Neural crest cell (in vitro differentiated cells): ENCODE measurements around the gene MASTL. TPM values are rescaled to one million over a fixed set of nuclear protein-coding genes. Genes with fewer than 3 reads are reported as not detected.

Source experiments
- DNase-seq: peaks from one replicate; pipeline ENCODE4 v3.0.0; 2021; ENCODE audit warnings: low read depth, mixed read lengths, low spot score
- H3K27ac Mint-ChIP-seq: one replicate; pipeline ENCODE4 v1.8.0; 2021; ENCODE audit warnings: mild to moderate bottlenecking, mixed read lengths; ENCODE audit not compliant: unreplicated experiment
- H3K27me3 Mint-ChIP-seq: 2 replicates; pipeline ENCODE4 v1.8.0; 2021; ENCODE audit warnings: low read depth, mild to moderate bottlenecking, mixed read lengths
- H3K36me3 Mint-ChIP-seq: 2 replicates; pipeline ENCODE4 v1.8.0; 2021; ENCODE audit warnings: low read depth, mild to moderate bottlenecking, mixed read lengths
- H3K4me1 Mint-ChIP-seq: 2 replicates; pipeline ENCODE4 v1.8.0; 2021; ENCODE audit warnings: mixed read lengths
- H3K4me3 Mint-ChIP-seq: one replicate; pipeline ENCODE4 v1.8.0; 2021; ENCODE audit warnings: mild to moderate bottlenecking, mixed read lengths
- H3K9me3 Mint-ChIP-seq: 2 replicates; pipeline ENCODE4 v1.8.0; 2021; ENCODE audit warnings: mixed read lengths
- total RNA-seq: library from RNA; stranded (reverse); gene quantifications from 2 replicates; pipeline ENCODE4 v1.2.1, GENCODE V29; 2021
- TF ChIP-seq, protein P1 (sequence below): fragments of 200-600 bp; sonication (generic); conservative IDR thresholded peaks from 2 replicates; pipeline ENCODE4 v1.5.0; 2021; ENCODE audit warnings: antibody characterized with exemption, mild to moderate bottlenecking

Gene MASTL
- total RNA-seq, 1 donor from 2014 or later, result 35.0 TPM

GRCh38 chr10:27225011-27225590, 69.9 kb downstream of the MASTL start:
- Mint-ChIP-seq H3K9me3 (no peaks in the 10 kb centered on the region), H3K4me3 (no peak overlapping the region), H3K27ac (no peak overlapping the region), H3K36me3 (no peaks in the 10 kb centered on the region), H3K27me3 (no peaks in the 10 kb centered on the region), H3K4me1 (no peaks in the 10 kb centered on the region)
- no peak for DNase-seq
- TF ChIP-seq, protein P1, sequence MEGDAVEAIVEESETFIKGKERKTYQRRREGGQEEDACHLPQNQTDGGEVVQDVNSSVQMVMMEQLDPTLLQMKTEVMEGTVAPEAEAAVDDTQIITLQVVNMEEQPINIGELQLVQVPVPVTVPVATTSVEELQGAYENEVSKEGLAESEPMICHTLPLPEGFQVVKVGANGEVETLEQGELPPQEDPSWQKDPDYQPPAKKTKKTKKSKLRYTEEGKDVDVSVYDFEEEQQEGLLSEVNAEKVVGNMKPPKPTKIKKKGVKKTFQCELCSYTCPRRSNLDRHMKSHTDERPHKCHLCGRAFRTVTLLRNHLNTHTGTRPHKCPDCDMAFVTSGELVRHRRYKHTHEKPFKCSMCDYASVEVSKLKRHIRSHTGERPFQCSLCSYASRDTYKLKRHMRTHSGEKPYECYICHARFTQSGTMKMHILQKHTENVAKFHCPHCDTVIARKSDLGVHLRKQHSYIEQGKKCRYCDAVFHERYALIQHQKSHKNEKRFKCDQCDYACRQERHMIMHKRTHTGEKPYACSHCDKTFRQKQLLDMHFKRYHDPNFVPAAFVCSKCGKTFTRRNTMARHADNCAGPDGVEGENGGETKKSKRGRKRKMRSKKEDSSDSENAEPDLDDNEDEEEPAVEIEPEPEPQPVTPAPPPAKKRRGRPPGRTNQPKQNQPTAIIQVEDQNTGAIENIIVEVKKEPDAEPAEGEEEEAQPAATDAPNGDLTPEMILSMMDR, result no peak

DNA sequence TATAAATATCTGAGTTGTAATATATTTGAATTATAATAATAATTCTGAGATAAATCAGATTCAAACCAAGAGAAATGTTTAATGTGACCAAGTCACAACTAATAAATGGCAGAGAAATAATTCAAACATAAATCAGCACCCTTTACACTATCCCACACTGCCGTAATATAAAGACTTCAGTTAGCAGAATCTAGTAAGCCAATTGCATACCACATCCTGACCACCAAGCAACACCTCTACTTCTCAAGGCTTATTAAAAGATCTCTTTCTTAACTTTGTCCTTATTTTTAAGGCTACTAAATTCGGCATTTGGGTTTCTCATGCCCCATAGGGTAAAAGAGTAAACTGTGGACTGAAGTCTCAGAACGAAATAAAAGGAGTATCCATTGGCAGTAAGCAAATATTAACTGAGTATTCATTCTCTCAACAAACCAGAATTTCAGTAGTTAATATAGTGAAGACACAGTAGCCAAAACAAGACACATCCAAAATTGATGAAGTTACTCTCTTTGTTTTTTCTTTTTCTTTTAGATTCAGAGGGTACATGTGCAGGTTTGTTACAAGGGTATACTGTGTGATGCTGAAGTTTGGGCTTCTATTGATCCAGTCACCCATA, 70.6 kb downstream of the MASTL start:
- no peaks in the 10 kb centered on the region for H3K4me1 Mint-ChIP-seq
- H3K4me3 Mint-ChIP-seq, result no peak overlapping the region
- H3K36me3 Mint-ChIP-seq, result no peaks in the 10 kb centered on the region
- no peak for DNase-seq
- H3K27me3 Mint-ChIP-seq, result no peaks in the 10 kb centered on the region
- no peaks in the 10 kb centered on the region for H3K9me3 Mint-ChIP-seq
- TF ChIP-seq, protein P1, result no peak
- H3K27ac Mint-ChIP-seq, result no peak overlapping the region

DNA sequence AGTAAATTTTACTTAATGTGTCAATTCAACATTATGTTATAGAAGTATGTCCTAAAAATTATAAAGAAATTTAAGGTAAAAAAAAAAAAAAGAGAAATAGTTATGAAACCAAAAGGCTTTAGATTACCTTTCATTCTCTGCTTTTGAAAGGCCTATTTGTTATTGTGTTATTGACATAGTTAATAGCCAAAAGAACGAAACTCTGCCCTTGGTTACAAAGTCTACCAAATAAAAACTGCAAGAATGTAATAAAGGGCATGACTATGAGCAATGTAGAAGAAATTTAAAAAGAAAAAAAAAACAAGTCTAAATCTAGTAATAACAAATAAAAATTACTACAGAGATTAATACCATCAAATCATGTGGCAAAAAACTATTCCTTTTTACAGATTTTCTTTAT, 74.9 kb downstream of the MASTL start:
- no peaks in the 10 kb centered on the region for H3K27me3 Mint-ChIP-seq
- no peak overlapping the region for H3K27ac Mint-ChIP-seq
- no peaks in the 10 kb centered on the region for H3K36me3 Mint-ChIP-seq
- H3K9me3 Mint-ChIP-seq, result no peaks in the 10 kb centered on the region
- no peaks in the 10 kb centered on the region for H3K4me1 Mint-ChIP-seq
- no peak for DNase-seq
- TF ChIP-seq, protein P1, result no peak
- no peak overlapping the region for H3K4me3 Mint-ChIP-seq

DNA sequence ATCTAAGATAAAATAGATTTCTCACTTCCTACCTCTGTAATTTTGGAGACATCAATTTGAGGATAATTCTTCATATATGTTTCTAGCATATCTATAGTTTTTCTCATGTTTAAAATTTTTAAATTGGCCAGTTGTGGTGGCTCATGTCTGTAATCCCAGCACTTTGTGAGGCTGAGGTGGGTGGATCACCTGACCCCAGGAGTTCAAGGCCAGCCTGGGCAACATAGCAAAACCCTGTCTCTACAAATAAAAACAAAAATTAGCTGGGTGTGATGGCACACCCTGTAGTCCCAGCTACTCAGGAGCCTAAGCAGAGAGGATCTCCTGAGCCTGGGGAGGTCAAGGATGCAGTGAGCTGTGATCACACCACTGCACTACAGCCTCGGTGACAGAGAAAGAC, 80.6 kb downstream of the MASTL start:
- TF ChIP-seq, protein P1, result no peak
- Mint-ChIP-seq H3K27me3 (no peaks in the 10 kb centered on the region), H3K9me3 (no peaks in the 10 kb centered on the region), H3K27ac (no peak overlapping the region), H3K4me3 (no peak overlapping the region), H3K4me1 (peaks cover 15% of the 10 kb centered on the region), H3K36me3 (no peaks in the 10 kb centered on the region)
- DNase-seq, result no peak

Other genes with a start within 250 kb of the MASTL start
- 17.5 and 17.8 TPM in 2 replicates for gene ANKRD26, start 54.9 kb upstream of the MASTL start, total RNA-seq
- gene YME1L1, start 968 bp upstream of the MASTL start, total RNA-seq, result 117 and 123 TPM in 2 replicates
- gene ACBD5, start 85.4 kb downstream of the MASTL start, total RNA-seq, result 17.4 and 17.9 TPM in 2 replicates